ENCODE measurements around the gene LIM2. TPM values are rescaled to one million over a fixed set of nuclear protein-coding genes. Genes with fewer than 3 reads are reported as not detected.

LIM2 gene
- total and polyA plus RNA-seq, 2 donors from 2014 or later: not detected

Other genes starting within 250 kb of the LIM2 start
- gene SIGLEC7, start 245.7 kb downstream of the LIM2 start, total RNA-seq: 4.0 TPM
- 1.2 TPM for gene SIGLEC7, start 245.7 kb downstream of the LIM2 start, polyA plus RNA-seq (ENCODE audit: insufficient read depth, low read depth, low replicate concordance)
- 14.0 TPM for gene CD33, start 162.9 kb downstream of the LIM2 start, total RNA-seq
- 2.6 TPM for gene CD33, start 162.9 kb downstream of the LIM2 start, polyA plus RNA-seq (ENCODE audit: insufficient read depth, low read depth, low replicate concordance)
- not detected for gene SIGLECL1, start 136.9 kb downstream of the LIM2 start, total RNA-seq
- not detected for gene SIGLECL1, start 136.9 kb downstream of the LIM2 start, polyA plus RNA-seq (ENCODE audit: insufficient read depth, low read depth, low replicate concordance)
- not detected for gene IGLON5, start 76.3 kb downstream of the LIM2 start, total RNA-seq
- 0.15 TPM for gene IGLON5, start 76.3 kb downstream of the LIM2 start, polyA plus RNA-seq (ENCODE audit: insufficient read depth, low read depth, low replicate concordance)
- 1.8 TPM for gene VSIG10L, start 45.8 kb downstream of the LIM2 start, total RNA-seq
- 2.2 TPM for gene VSIG10L, start 45.8 kb downstream of the LIM2 start, polyA plus RNA-seq (ENCODE audit: insufficient read depth, low read depth, low replicate concordance)
- gene ETFB, start 21.6 kb downstream of the LIM2 start, total RNA-seq: 76.8 TPM
- gene ETFB, start 21.6 kb downstream of the LIM2 start, polyA plus RNA-seq (ENCODE audit: insufficient read depth, low read depth, low replicate concordance): 620 TPM
- gene CLDND2, start 19.0 kb downstream of the LIM2 start, total RNA-seq: 1.1 TPM
- 6.9 TPM for gene CLDND2, start 19.0 kb downstream of the LIM2 start, polyA plus RNA-seq (ENCODE audit: insufficient read depth, low read depth, low replicate concordance)
- gene NKG7, start 15.3 kb downstream of the LIM2 start, total RNA-seq: 7.9 TPM
- 3.5 TPM for gene NKG7, start 15.3 kb downstream of the LIM2 start, polyA plus RNA-seq (ENCODE audit: insufficient read depth, low read depth, low replicate concordance)
- gene C19orf84, start 2.6 kb upstream of the LIM2 start, total RNA-seq: not detected
- gene C19orf84, start 2.6 kb upstream of the LIM2 start, polyA plus RNA-seq (ENCODE audit: insufficient read depth, low read depth, low replicate concordance): not detected
- 33.8 TPM for gene SIGLEC10, start 29.7 kb upstream of the LIM2 start, total RNA-seq
- 0.34 TPM for gene SIGLEC10, start 29.7 kb upstream of the LIM2 start, polyA plus RNA-seq (ENCODE audit: insufficient read depth, low read depth, low replicate concordance)
- gene SIGLEC8, start 70.5 kb upstream of the LIM2 start, total RNA-seq: 1.8 TPM
- gene SIGLEC8, start 70.5 kb upstream of the LIM2 start, polyA plus RNA-seq (ENCODE audit: insufficient read depth, low read depth, low replicate concordance): not detected
- gene CEACAM18, start 90.6 kb upstream of the LIM2 start, total RNA-seq: not detected
- gene CEACAM18, start 90.6 kb upstream of the LIM2 start, polyA plus RNA-seq (ENCODE audit: insufficient read depth, low read depth, low replicate concordance): not detected
- 0.66 TPM for gene SIGLEC12, start 113.8 kb upstream of the LIM2 start, total RNA-seq
- not detected for gene SIGLEC12, start 113.8 kb upstream of the LIM2 start, polyA plus RNA-seq (ENCODE audit: insufficient read depth, low read depth, low replicate concordance)
- gene SIGLEC6, start 143.7 kb upstream of the LIM2 start, total RNA-seq: 4.8 TPM
- not detected for gene SIGLEC6, start 143.7 kb upstream of the LIM2 start, polyA plus RNA-seq (ENCODE audit: insufficient read depth, low read depth, low replicate concordance)
- gene ZNF175, start 183.3 kb upstream of the LIM2 start, total RNA-seq: 20.1 TPM
- gene ZNF175, start 183.3 kb upstream of the LIM2 start, polyA plus RNA-seq (ENCODE audit: insufficient read depth, low read depth, low replicate concordance): 3.3 TPM
- gene SIGLEC5, start 242.4 kb upstream of the LIM2 start, total RNA-seq: not detected
- gene SIGLEC5, start 242.4 kb upstream of the LIM2 start, polyA plus RNA-seq (ENCODE audit: insufficient read depth, low read depth, low replicate concordance): not detected